ENCODE data around the gene RTN1.

DNA sequence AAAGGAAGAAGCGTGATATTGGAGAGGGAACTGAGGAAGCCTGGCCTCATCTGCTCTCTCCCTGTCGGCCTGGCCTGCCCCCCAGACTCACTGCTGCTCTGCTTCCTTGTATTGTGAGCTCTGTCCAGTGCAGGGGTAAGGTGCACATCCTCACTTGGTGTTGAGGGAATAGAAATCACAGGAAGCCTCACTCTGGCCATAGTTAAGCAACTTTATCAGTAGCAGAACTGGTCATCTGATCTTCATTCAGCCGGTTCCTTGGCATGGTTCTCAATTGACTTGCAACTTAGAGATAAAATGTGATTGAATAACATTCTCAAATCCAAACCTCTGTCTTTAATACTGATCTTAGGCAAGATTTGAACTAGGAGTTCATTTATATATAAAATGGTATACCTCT, 282.5 kb downstream of the RTN1 start:
- TF ChIP-seq CTCF (IDR thresholded peaks at IDR 0.05; ENCODE audit: insufficient read depth, low read length, poor library complexity, severe bottlenecking) (no peak), EZH2phosphoT487 (conservative IDR thresholded peaks at IDR 0.05; ENCODE audit: low read length) (no peak)
